ENCODE results near the gene ZNF593.

DNA sequence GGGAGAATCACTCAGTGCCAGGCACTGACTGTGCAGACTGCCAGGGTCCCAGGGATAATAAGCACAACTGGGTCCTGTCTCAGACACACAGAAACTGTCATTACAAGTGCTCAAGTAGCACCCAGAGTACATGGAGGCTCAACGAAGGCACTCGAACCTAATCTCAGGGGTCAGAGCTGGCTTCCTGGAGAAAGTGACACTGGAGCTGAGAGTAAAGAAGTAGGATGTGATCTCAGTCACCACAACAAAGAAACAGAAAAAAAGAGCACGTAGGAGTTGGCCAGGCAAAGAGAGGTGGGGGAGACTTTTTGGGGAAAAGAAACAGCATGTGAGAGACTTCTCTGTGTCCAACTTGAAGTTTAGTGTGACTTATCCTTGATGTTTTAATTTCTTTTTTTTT, 22.0 kb downstream of the ZNF593 start:
- TF ChIP-seq, protein P1, sequence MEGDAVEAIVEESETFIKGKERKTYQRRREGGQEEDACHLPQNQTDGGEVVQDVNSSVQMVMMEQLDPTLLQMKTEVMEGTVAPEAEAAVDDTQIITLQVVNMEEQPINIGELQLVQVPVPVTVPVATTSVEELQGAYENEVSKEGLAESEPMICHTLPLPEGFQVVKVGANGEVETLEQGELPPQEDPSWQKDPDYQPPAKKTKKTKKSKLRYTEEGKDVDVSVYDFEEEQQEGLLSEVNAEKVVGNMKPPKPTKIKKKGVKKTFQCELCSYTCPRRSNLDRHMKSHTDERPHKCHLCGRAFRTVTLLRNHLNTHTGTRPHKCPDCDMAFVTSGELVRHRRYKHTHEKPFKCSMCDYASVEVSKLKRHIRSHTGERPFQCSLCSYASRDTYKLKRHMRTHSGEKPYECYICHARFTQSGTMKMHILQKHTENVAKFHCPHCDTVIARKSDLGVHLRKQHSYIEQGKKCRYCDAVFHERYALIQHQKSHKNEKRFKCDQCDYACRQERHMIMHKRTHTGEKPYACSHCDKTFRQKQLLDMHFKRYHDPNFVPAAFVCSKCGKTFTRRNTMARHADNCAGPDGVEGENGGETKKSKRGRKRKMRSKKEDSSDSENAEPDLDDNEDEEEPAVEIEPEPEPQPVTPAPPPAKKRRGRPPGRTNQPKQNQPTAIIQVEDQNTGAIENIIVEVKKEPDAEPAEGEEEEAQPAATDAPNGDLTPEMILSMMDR (conservative IDR thresholded peaks at IDR 0.05 in 1 of 2, IDR thresholded peaks at IDR 0.05 in 1 of 2; ENCODE audit: extremely low read depth in 1 of 2, insufficient read depth in 1 of 2, low read depth in 1 of 2, low read length in 2 of 2): no peak
- no peak for TF ChIP-seq EZH2 (IDR thresholded peaks at IDR 0.05; ENCODE audit: borderline replicate concordance, low read length)
